ENCODE measurements around the gene TRAPPC3. TPM values are rescaled to one million over a fixed set of nuclear protein-coding genes. Genes with fewer than 3 reads are reported as not detected.
A peak's percentile ranks its signal among the peaks of the same experiment; 100 is the strongest.

Gene TRAPPC3
- total and polyA plus RNA-seq, 5 experiments from 2014 or later = 44.6 to 115 (median 99.9) TPM

DNA sequence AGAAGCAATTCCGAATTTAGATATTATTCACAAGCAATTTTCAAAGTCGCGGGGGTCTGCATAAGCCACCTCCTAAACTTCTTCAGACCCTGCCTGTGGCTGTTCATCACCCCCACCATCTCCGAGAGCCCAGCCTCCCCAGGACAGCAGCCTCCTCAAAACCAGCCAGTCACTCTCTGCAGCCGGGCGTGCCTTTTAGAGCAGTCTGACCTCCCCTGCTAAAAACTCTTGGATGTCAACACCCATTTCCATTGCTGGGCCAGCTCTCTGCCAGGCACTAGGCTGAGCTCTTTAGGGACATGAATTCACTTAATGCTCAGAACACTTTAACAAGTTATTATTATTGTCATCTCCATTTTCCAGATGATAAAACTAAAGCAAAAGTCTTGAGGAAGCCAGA is 48.9 kb downstream of the TRAPPC3 start:
- Mint-ChIP-seq H3K27me3 (no peaks in the 10 kb centered on the region), H3K36me3 (peaks cover 0 to 11% (median 0%) of the 10 kb centered on the region in 3 donors), H3K4me1 (peaks cover 5 to 13% (median 7%) of the 10 kb centered on the region in 4 donors), H3K27ac (no peak overlapping the region), H3K4me3 (peak overlapping the region in 1 of 10 donors; percentile 27), H3K9me3 (no peaks in the 10 kb centered on the region)
- DNase-seq = peak in 1 of 10 donors; percentile 50
- ATAC-seq = no peak
- POLR2A ChIA-PET = interaction anchor here (0.7 to 2.1 kb wide), 6 partner anchors 34 to 351 kb away, joined by 3 to 8 read pairs (median 5); partner anchors contain the start of gene TRAPPC3

GRCh38 chr1:36099681-36100341 is 49.5 kb downstream of the TRAPPC3 start:
- H3K36me3 Mint-ChIP-seq = peaks cover 0 to 15% (median 0%) of the 10 kb centered on the region in 3 donors
- peak overlapping the region in 3 of 10 donors; percentile 24 to 82 (median 63) for H3K27ac Mint-ChIP-seq
- DNase-seq = peak; percentile 61 to 88 (median 75)
- H3K4me1 Mint-ChIP-seq = peaks cover 5 to 13% (median 7%) of the 10 kb centered on the region in 4 donors
- peak; percentile 89 for ATAC-seq
- peak overlapping the region in 5 of 10 donors; percentile 23 to 55 (median 36) for H3K4me3 Mint-ChIP-seq
- H3K9me3 Mint-ChIP-seq = no peaks in the 10 kb centered on the region
- POLR2A ChIA-PET = interaction anchor here (0.6 to 2.1 kb wide), 6 partner anchors 10 to 351 kb away, joined by 3 to 8 read pairs (median 5); partner anchors contain the start of gene TRAPPC3
- no peaks in the 10 kb centered on the region for H3K27me3 Mint-ChIP-seq

- POLR2A ChIA-PET = interaction anchor here (0.6 to 2.1 kb wide), 4 partner anchors 11 to 50 kb away, joined by 3 to 10 read pairs (median 4); partner anchors contain the start of gene TRAPPC3
- no peak for ATAC-seq
These were observed 50.5 kb downstream of the TRAPPC3 start for GRCh38 chr1:36098650-36099365.

GRCh38 chr1:36097693-36098585 is 51.3 kb downstream of the TRAPPC3 start:
- POLR2A ChIA-PET = interaction anchor here (1.0 to 2.1 kb wide), 5 partner anchors 37 to 51 kb away, joined by 3 to 10 read pairs (median 6); partner anchors contain the start of gene TRAPPC3
- Mint-ChIP-seq H3K9me3 (no peaks in the 10 kb centered on the region), H3K4me3 (no peak overlapping the region), H3K27me3 (no peaks in the 10 kb centered on the region), H3K36me3 (peaks cover 0 to 33% (median 0%) of the 10 kb centered on the region in 3 donors), H3K4me1 (peaks cover 7 to 18% (median 7%) of the 10 kb centered on the region in 4 donors), H3K27ac (peak overlapping the region in 1 of 10 donors; percentile 59)
- ATAC-seq (no peak), DNase-seq (peak in 1 of 10 donors; percentile 60)

More at GRCh38 chr1:36098650-36099365, 50.5 kb downstream of the TRAPPC3 start:
- peak in 1 of 10 donors; percentile 60 for DNase-seq
- Mint-ChIP-seq H3K4me1 (peaks cover 6 to 13% (median 7%) of the 10 kb centered on the region in 4 donors), H3K36me3 (peaks cover 0 to 24% (median 0%) of the 10 kb centered on the region in 3 donors), H3K4me3 (no peak overlapping the region), H3K27me3 (no peaks in the 10 kb centered on the region), H3K9me3 (no peaks in the 10 kb centered on the region), H3K27ac (no peak overlapping the region)

DNA sequence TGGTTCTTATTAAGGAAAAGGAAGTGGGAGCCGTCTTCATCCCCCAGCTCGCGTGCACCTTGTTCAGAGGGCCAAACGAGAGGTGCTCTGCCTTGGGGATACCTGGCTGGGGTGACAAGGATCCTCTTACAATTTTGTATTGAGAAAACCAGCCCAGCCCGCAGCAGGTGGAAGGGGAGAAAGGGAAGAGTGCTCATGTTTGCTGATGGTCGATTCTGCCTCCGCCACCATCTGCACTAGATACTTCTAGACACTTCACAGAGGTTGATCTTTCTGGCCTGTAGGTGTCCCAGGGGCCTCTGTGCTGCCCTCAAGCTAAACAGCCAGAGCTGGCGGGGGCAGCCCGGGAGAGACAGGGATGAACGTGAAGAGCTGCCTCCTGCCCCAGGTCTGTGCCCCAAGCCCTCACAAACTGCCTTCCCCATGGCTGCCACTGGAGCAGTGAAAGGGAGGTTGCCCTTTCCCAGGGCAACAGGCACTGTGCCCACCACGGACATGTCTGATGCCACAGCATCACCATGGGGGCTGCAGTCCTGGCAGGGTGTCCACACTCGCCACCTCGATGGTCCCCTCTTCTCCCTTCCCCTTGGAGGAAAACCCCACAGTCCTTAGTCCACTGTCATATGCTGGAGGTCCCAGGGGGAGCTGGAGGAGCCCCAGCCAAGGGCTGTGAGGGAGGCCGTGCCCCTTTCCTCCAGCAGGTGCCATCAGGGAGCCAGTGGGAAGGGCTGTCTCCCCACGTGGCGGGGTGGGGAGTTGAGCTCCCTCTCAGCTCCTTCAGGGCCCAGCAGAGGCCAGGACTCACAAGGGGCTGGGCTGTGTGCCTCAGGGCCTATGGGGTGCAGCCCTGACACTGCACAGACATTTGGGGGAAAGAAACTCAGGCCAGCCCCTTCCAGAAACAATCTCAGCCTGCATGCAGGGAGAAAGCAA is 52.5 kb downstream of the TRAPPC3 start:
- H3K27ac Mint-ChIP-seq = peak overlapping the region in 4 of 10 donors; percentile 15 to 63 (median 44)
- no peaks in the 10 kb centered on the region for H3K9me3 Mint-ChIP-seq
- H3K36me3 Mint-ChIP-seq = peaks cover 0 to 45% (median 0%) of the 10 kb centered on the region in 3 donors
- peak in 1 of 10 donors; percentile 58 for DNase-seq
- H3K4me1 Mint-ChIP-seq = peaks cover 7 to 21% (median 13%) of the 10 kb centered on the region in 4 donors
- POLR2A ChIA-PET = interaction anchor here (1.2 to 1.8 kb wide), 3 partner anchors 38 to 52 kb away, joined by 4 to 7 read pairs (median 5); partner anchors contain the start of gene TRAPPC3
- no peaks in the 10 kb centered on the region for H3K27me3 Mint-ChIP-seq
- no peak overlapping the region for H3K4me3 Mint-ChIP-seq
- no peak for ATAC-seq

DNA sequence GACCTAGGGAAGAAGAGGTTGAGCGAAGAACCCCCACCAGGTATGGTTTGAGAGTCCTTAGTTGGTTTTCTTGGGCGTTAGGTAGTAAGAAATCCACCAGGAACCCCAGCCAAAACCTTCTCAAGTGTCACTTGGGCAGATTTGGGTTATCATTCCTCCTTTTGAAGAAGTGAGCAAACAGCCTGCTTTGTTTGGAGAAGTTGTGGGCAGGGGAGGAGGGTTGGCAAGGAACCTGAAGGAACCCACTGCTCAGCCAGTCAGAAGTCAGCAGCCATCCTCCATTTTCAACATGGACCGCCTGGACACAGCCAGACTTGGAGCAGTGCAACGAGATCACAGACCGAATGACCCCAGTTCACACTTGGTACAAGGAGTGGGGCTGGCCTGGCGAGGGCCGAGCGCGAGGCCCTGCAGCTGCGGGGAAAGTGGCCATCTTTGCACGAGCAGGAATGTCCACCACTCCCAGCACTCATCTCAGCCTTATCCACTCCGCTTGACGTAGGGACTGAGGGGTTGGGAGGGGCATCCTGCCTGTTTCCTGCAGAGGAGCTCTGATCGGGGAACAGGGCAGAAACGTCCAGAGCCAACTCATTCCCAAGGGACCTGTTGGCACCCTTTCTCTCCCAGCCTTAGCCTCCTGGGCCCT is 53.4 kb downstream of the TRAPPC3 start:
- POLR2A ChIA-PET = interaction anchor here (1.8 kb wide), 1 partner anchor 53 kb away, joined by 5 read pairs; no protein-coding TSS in a partner anchor
- DNase-seq = peak in 1 of 10 donors; percentile 11
- Mint-ChIP-seq H3K4me3 (no peak overlapping the region), H3K9me3 (no peaks in the 10 kb centered on the region), H3K27ac (no peak overlapping the region), H3K36me3 (peaks cover 0 to 52% (median 0%) of the 10 kb centered on the region in 3 donors), H3K27me3 (no peaks in the 10 kb centered on the region), H3K4me1 (peaks cover 7 to 28% (median 19%) of the 10 kb centered on the region in 4 donors)
- ATAC-seq = no peak

DNA sequence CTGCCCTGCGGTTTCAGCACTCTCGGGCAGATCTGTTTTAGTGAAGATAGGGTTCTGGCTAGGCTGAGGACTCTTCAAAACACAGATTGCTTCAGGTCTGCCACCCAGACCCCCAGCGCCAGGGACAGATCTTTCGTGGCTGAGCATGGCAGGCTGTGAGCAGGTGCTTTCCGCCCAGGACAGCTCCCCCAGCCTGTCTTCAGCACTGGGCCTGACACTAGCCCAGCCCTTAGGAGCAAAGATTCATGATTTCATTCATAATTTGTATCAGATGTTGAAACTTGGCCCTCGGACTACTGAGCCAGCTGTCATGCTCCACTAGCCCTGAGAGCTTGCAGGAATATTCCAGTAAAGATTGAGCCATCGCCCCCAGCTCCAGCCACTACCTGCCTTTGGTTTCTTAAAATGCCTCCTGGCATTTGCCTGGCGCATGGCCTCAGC is 54.6 kb downstream of the TRAPPC3 start:
- H3K9me3 Mint-ChIP-seq = no peaks in the 10 kb centered on the region
- DNase-seq (peak in 1 of 10 donors; percentile 34), ATAC-seq (no peak)
- H3K4me3 Mint-ChIP-seq = no peak overlapping the region
- H3K27me3 Mint-ChIP-seq = no peaks in the 10 kb centered on the region
- peaks cover 0 to 54% (median 0%) of the 10 kb centered on the region in 3 donors for H3K36me3 Mint-ChIP-seq
- H3K27ac Mint-ChIP-seq = peak overlapping the region in 1 of 10 donors; percentile 18
- POLR2A ChIA-PET = interaction anchor here (1.8 kb wide), 1 partner anchor 54 kb away, joined by 5 read pairs; no protein-coding TSS in a partner anchor
- H3K4me1 Mint-ChIP-seq = peaks cover 7 to 24% (median 20%) of the 10 kb centered on the region in 4 donors

- H3K27me3 Mint-ChIP-seq = no peaks in the 10 kb centered on the region
- H3K27ac Mint-ChIP-seq = peak overlapping the region in 1 of 10 donors; percentile 22
- H3K36me3 Mint-ChIP-seq = peaks cover 0 to 54% (median 0%) of the 10 kb centered on the region in 3 donors
- POLR2A ChIA-PET = interaction anchor here (1.3 kb wide), 1 partner anchor 51 kb away, joined by 3 read pairs; no protein-coding TSS in a partner anchor
- peak in 1 of 10 donors; percentile 41 for DNase-seq
- H3K4me3 Mint-ChIP-seq = no peak overlapping the region
- H3K9me3 Mint-ChIP-seq = no peaks in the 10 kb centered on the region
- no peak for ATAC-seq
- H3K4me1 Mint-ChIP-seq = peaks cover 10 to 29% (median 24%) of the 10 kb centered on the region in 4 donors
These were observed 55.4 kb downstream of the TRAPPC3 start for GRCh38 chr1:36093929-36094328.

GRCh38 chr1:36093226-36093625 is 56.1 kb downstream of the TRAPPC3 start:
- peak overlapping the region in 1 of 10 donors; percentile 37 for H3K27ac Mint-ChIP-seq
- peaks cover 0 to 54% (median 0%) of the 10 kb centered on the region in 3 donors for H3K36me3 Mint-ChIP-seq
- DNase-seq (peak in 1 of 10 donors; percentile 46), ATAC-seq (no peak)
- no peak overlapping the region for H3K4me3 Mint-ChIP-seq
- H3K9me3 Mint-ChIP-seq = no peaks in the 10 kb centered on the region
- no peaks in the 10 kb centered on the region for H3K27me3 Mint-ChIP-seq
- peaks cover 10 to 31% (median 24%) of the 10 kb centered on the region in 4 donors for H3K4me1 Mint-ChIP-seq
- POLR2A ChIA-PET = interaction anchor here (1.3 kb wide), 1 partner anchor 52 kb away, joined by 3 read pairs; no protein-coding TSS in a partner anchor

DNA sequence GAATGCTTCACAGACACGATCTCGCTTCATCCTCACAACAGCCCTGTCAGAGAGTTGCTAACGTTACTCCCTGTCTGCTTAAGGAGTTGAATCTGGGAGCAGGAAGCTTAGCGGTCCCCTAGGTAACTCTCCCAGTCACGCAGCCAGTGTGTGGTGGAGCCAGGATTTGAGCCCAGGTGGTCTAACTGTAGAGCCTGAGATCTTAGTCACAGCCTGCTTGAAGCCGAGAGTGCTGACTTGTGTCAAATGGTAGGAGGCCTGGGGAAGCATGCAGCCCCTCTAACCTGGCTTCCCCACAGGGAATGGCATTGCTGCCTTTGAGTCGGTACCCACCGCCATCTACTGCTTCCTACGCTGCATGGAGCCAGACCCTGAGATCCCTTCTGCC is 56.5 kb downstream of the TRAPPC3 start:
- peak overlapping the region in 3 of 10 donors; percentile 13 to 38 (median 37) for H3K27ac Mint-ChIP-seq
- H3K4me1 Mint-ChIP-seq = peaks cover 10 to 33% (median 25%) of the 10 kb centered on the region in 4 donors
- ATAC-seq (no peak), DNase-seq (peak in 1 of 10 donors; percentile 23)
- H3K36me3 Mint-ChIP-seq = peaks cover 0 to 54% (median 0%) of the 10 kb centered on the region in 3 donors
- H3K27me3 Mint-ChIP-seq = no peaks in the 10 kb centered on the region
- no peaks in the 10 kb centered on the region for H3K9me3 Mint-ChIP-seq
- H3K4me3 Mint-ChIP-seq = no peak overlapping the region
- POLR2A ChIA-PET = interaction anchor here (1.1 to 1.3 kb wide), 2 partner anchors 52 to 67 kb away, joined by 3 read pairs; no protein-coding TSS in a partner anchor

Measured in naive thymus-derived CD8-positive, alpha-beta T cell (primary cell).